WTC11 (cell line): Measurements from ENCODE around the gene CS.

Experiments used
- ESRRA ChIP-seq: sonication (generic); formaldehyde crosslinking; IDR thresholded peaks from 2 replicates; pipeline ENCODE4 v1.8.1; 2022; ENCODE audit warnings: mild to moderate bottlenecking, missing genetic modification reagents, borderline replicate concordance
- PREB ChIP-seq: sonication (generic); formaldehyde crosslinking; IDR thresholded peaks from 2 replicates; pipeline ENCODE4 v1.8.1; 2022; ENCODE audit warnings: mild to moderate bottlenecking, missing genetic modification reagents, moderate library complexity, borderline replicate concordance

DNA sequence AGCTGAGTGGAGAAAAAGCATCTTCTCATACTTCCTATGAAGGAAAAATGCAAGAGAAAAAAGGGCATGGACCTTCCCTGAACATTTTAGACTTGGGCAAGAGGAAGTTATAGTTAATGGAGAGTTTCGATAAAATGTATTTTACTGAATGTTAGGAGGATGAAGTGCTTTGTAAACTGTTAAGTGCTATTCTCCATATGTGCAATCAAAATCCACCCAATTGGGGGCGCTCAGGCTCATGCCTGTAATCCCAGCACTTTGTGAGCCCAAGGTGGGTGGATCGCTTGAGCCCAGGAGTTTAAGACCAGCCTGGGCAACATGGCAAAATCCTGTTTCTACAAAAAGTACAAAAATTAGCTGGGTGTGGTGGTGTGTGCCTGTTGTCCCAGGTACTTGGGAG, 17.5 kb upstream of the CS start:
- no peak for TF ChIP-seq PREB (CRISPR knock-in tag)
- TF ChIP-seq ESRRA (CRISPR knock-in tag): no peak
